Brain microvascular endothelial cell (primary cell): ENCODE data around the gene PWP2.
"Not testable (repeated sequence)": the region's sequence is repeated elsewhere in the genome, so short reads cannot be mapped to it uniquely, and the experiment has no call there.

Experiments used
- DNase-seq: peaks from one replicate; pipeline ENCODE4 v3.0.0-alpha.2; 2020
- H3K27ac ChIP-seq: fragments of 250-450 bp; sonication (Bioruptor Pico); 2 replicates; pipeline ENCODE4 v1.5.1; 2020; ENCODE audit warnings: mild to moderate bottlenecking, moderate library complexity
- H3K27me3 ChIP-seq: fragments of 250-450 bp; sonication (Bioruptor Pico); replicated peaks from 2 replicates; pipeline ENCODE4 v1.5.1; 2020; ENCODE audit warnings: mild to moderate bottlenecking
- H3K36me3 ChIP-seq: fragments of 250-450 bp; sonication (Bioruptor Pico); replicated peaks from 2 replicates; pipeline ENCODE4 v1.5.1; 2020; ENCODE audit warnings: mild to moderate bottlenecking
- H3K4me3 ChIP-seq: 2 replicates; pipeline ENCODE4 v1.5.1; 2011; ENCODE audit warnings: low read depth, mild to moderate bottlenecking, control low read depth, low read length, moderate library complexity
- in situ Hi-C: cut with HindIII; loops from 2 replicates; pipeline ENCODE4 v1.10.0; 2017; ENCODE audit warnings: low sequenced_read_pairs, low pct_ligation_motif_present

PWP2 gene

GRCh38 chr21:44153214-44153888 lies 46.2 kb downstream of the PWP2 start:
- H3K4me3 ChIP-seq, H3K27ac ChIP-seq, H3K36me3 ChIP-seq, H3K27me3 ChIP-seq, in situ Hi-C loops: not testable (repeated sequence)
- DNase-seq: peak; percentile 4

GRCh38 chr21:44153889-44154228 lies 46.7 kb downstream of the PWP2 start:
- H3K27me3 ChIP-seq, H3K4me3 ChIP-seq, H3K27ac ChIP-seq, in situ Hi-C loops, H3K36me3 ChIP-seq, DNase-seq: not testable (repeated sequence)

DNA sequence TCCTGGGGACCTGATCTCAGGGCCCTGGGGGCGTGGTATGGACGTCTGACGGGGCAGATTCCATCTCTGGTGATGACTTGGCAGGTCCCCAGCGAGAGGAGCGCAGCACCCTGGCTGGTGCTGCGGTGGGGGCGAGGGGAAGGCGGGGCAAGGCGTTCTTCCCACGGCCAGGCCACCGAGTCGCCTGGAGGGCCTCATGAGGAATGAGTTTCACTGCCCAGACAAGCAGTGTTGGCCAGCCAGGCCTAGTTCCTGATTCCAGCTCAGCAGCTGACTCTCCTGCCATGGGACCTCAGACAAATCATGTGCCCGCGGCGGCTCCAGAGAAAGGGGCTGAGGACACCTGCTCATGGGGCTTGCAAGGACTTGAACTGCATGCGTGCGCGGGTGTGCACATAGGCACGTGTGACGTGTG lies 47.6 kb downstream of the PWP2 start:
- in situ Hi-C loops, DNase-seq, H3K36me3 ChIP-seq, H3K27me3 ChIP-seq, H3K4me3 ChIP-seq, H3K27ac ChIP-seq: not testable (repeated sequence)

DNA sequence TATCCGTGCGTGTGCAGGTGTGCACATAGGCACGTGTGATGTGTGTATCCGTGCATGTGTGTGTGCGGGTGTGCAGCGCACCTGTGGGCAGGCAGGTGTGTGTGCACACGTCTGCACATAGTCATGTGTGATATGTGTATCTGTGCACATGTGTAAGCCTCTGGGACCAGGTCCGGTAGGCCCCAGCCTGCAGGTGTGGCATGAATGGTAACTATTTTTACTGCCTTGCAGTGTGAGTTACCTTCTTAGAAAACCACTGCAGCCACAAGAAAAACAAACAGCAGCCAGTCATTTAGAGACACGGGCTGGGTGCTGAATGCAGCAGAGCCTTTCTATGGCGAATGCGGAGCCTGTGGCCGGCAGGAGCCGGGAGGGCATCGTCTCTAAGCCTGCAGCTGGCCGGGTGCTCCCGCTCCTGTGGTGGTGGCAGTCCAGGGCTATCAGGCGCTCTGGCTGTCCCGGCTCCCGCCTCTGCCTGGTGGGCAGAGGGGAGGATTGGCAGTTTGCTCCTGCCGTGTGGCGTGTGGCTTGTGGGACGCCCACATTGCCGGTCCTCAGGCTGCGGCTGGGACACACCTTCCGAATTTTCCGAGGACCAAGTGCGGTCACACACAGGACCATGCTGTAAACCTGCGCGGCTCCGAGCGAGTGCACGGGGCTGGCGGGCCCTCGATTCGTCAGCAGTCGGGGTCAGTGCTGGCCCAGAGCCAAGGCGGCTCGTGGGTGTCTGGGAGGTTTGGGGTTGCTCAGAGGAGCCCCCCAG lies 48.2 kb downstream of the PWP2 start:
- in situ Hi-C loops, H3K36me3 ChIP-seq, H3K27ac ChIP-seq, H3K27me3 ChIP-seq, H3K4me3 ChIP-seq, DNase-seq: not testable (repeated sequence)

DNA sequence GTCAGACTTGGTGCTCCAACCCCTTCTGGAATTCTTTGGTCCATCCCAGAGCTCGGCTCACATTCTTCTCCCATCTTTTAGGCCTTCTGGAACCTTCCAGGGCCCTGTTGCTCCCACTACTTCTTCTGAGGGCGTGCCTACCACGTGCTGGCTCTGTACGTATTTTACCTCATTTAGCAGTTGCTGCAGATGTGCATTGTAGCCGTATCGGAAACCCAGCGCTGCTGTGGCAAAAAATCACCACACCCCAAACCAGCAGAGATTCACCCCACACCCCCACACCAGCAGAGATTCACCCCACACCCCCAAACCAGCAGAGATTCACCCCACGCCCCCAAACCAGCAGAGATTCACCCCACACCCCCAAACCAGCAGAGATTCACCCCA lies 48.8 kb downstream of the PWP2 start:
- H3K27ac ChIP-seq, H3K36me3 ChIP-seq, H3K27me3 ChIP-seq, H3K4me3 ChIP-seq, in situ Hi-C loops, DNase-seq: not testable (repeated sequence)

DNA sequence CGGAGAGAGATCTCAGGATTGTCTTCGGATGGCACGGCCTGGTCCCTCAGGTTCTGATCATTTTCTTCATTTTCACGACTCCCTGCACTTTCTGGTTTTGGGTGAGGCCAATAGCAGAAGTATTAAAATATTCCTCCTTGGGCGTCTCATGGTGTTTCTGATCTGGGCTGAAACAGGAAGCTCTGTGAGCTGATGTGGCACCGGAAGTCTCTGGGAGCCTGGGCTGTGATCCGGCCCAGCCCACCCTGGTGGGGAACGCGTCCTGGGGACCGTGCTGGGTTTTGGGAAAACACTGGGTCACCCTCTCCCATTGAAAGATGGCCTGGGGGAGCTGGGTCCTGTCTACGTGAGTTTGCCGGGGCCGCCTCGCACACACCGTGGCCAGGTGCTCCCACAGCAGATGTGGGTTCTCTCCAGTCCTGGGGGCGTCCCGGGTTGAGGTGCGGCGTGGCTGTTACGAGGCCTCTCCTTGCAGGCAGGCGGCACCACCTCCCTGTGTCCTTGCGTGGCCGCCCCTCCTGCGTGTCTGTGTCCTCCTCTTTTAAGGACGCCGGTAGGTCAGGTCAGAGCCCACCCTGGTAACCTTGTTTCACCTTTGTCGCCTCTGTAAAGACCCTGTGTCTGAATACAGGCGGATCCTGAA lies 50.4 kb downstream of the PWP2 start:
- H3K4me3 ChIP-seq, H3K27ac ChIP-seq, H3K27me3 ChIP-seq, H3K36me3 ChIP-seq, DNase-seq, in situ Hi-C loops: not testable (repeated sequence)

- in situ Hi-C loops, DNase-seq, H3K27me3 ChIP-seq, H3K36me3 ChIP-seq, H3K4me3 ChIP-seq, H3K27ac ChIP-seq: not testable (repeated sequence)
Observed at GRCh38 chr21:44158082-44158468, 50.9 kb downstream of the PWP2 start.

GRCh38 chr21:44159349-44160297 lies 52.4 kb downstream of the PWP2 start:
- in situ Hi-C loops, H3K27ac ChIP-seq, H3K27me3 ChIP-seq, H3K4me3 ChIP-seq, DNase-seq, H3K36me3 ChIP-seq: not testable (repeated sequence)

DNA sequence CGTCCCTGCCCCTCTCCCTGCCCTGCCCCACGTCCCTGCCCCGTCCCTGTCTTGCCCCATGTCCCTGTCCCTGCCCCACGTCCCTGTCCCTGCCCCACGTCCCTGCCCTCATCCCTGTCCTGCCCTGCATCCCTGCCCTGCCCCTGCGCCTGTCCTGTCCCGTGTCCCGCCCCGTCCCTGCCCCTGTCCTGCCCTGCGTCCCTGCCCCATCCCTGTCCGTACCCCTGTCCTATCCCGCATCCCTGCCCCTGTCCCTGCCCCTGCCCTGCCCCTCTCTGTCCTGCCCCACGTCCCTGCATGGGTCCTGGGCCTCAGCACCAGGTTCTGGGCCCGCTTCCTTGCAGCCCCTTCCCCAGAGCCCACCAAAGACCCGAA lies 53.1 kb downstream of the PWP2 start:
- DNase-seq, H3K27me3 ChIP-seq, H3K36me3 ChIP-seq, in situ Hi-C loops, H3K27ac ChIP-seq, H3K4me3 ChIP-seq: not testable (repeated sequence)

DNA sequence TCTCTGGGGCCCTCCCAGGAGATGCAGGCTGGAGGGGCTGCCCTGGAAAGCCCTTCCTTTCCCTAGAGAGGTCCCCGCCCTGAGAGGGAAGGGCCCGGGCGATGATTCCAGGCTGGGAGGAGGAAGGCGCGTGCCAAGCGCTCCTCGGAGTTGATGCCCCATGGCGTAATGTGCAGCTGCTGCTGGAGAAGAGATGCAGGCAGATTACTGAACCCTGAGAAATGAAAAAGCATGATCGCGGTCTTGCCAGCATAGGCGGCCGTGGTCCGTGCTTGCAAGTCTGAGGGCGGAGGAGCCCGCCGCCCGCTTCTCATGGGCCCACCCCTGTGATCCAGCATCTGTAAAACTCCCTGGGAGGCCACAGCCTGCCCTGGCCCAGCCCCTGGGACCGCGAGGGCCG lies 53.6 kb downstream of the PWP2 start:
- H3K27me3 ChIP-seq, H3K4me3 ChIP-seq, in situ Hi-C loops, H3K36me3 ChIP-seq, DNase-seq, H3K27ac ChIP-seq: not testable (repeated sequence)

DNA sequence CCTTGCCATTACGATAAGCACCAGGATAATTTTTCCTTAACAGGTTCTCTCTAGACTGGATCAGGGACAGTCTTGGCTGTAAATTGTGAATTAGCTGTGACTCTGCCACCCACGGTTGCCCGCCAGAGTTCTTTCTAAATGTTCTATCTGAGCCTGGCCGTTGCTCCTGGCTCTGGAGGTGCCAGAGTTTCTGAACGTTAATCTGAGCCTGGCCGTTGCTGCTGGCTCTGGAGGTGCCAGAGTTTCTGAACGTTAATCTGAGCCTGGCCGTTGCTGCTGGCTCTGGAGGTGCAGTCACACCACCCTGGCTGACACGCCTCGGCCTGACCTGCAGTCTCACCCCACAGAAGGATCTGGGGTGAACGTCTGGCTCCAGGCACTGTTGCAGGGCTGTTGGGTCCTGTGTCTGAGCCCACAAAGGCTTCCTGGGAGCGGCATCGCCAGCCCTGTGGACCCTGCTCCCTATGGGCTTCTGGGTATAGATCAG lies 56.0 kb downstream of the PWP2 start:
- DNase-seq, H3K27me3 ChIP-seq, H3K4me3 ChIP-seq, in situ Hi-C loops, H3K36me3 ChIP-seq, H3K27ac ChIP-seq: not testable (repeated sequence)

DNA sequence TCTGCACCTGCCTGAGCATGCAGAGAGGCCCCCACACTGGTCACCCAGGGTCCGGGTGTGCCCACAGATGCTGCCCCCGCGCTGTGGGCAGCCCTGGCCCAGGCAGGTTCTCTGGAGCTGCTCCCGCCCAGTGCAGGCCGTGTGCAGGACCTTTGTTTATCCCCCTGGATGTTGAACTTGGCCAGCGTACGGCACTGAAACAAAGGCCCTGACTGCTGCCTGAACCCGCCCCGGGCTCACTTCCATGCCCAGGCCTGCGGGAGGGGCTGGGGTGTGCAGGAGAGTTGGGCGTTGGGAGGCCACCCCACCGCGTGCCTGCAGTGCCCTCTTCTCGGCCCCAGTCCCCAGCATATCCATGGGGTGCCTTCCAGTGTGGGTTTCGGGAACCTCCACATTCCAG lies 58.7 kb downstream of the PWP2 start:
- in situ Hi-C loops: not testable (repeated sequence)

GRCh38 chr21:44167527-44167926 lies 60.3 kb downstream of the PWP2 start:
- H3K36me3 ChIP-seq, H3K27ac ChIP-seq, H3K4me3 ChIP-seq, in situ Hi-C loops, DNase-seq, H3K27me3 ChIP-seq: not testable (repeated sequence)

More for the DNA sequence above, 58.7 kb downstream of the PWP2 start:
- H3K27me3 ChIP-seq, DNase-seq, H3K4me3 ChIP-seq, H3K27ac ChIP-seq, H3K36me3 ChIP-seq: not testable (repeated sequence)

GRCh38 chr21:44170326-44170725 lies 63.1 kb downstream of the PWP2 start:
- H3K27me3 ChIP-seq, in situ Hi-C loops, H3K36me3 ChIP-seq, DNase-seq, H3K4me3 ChIP-seq, H3K27ac ChIP-seq: not testable (repeated sequence)
